ENCODE data around the gene SGSM2.

The SGSM2 gene

GRCh38 chr17:2323629-2324314 lies 13.5 kb upstream of the SGSM2 start:
- no peak for DNase-seq
- in situ Hi-C loops (cut with HindIII; ENCODE audit: low pct_ligation_motif_present, low pct_unique_long_range_greater_than_20kb, low sequenced_read_pairs) = no loop called here

GRCh38 chr17:2331303-2331702 lies 6.0 kb upstream of the SGSM2 start:
- DNase-seq = no peak
- in situ Hi-C loops (cut with HindIII; ENCODE audit: low pct_ligation_motif_present, low pct_unique_long_range_greater_than_20kb, low sequenced_read_pairs) = no loop called here

- in situ Hi-C loops (cut with HindIII; ENCODE audit: low pct_ligation_motif_present, low pct_unique_long_range_greater_than_20kb, low sequenced_read_pairs) = no loop called here
- peak; percentile 53 for DNase-seq
Observed at GRCh38 chr17:2335726-2336214, 1.5 kb upstream of the SGSM2 start.

GRCh38 chr17:2336215-2336851 lies 968 bp upstream of the SGSM2 start, which contains the start of gene TSR1:
Gene TSR1, minus strand, starts transcription at chr17:2336457. Its CDS starts 30 bp downstream, at chr17:2336427.
- in situ Hi-C loops (cut with HindIII; ENCODE audit: low pct_ligation_motif_present, low pct_unique_long_range_greater_than_20kb, low sequenced_read_pairs) = no loop called here
- peak; percentile 96 for DNase-seq

GRCh38 chr17:2337544-2338314 lies 428 bp downstream of the SGSM2 start:
- in situ Hi-C loops (cut with HindIII; ENCODE audit: low pct_ligation_motif_present, low pct_unique_long_range_greater_than_20kb, low sequenced_read_pairs) = no loop called here
- DNase-seq = peak; percentile 78

GRCh38 chr17:2338315-2338657 lies 985 bp downstream of the SGSM2 start:
- in situ Hi-C loops (cut with HindIII; ENCODE audit: low pct_ligation_motif_present, low pct_unique_long_range_greater_than_20kb, low sequenced_read_pairs) = no loop called here
- DNase-seq = peak; percentile 42

- in situ Hi-C loops (cut with HindIII; ENCODE audit: low pct_ligation_motif_present, low pct_unique_long_range_greater_than_20kb, low sequenced_read_pairs) = no loop called here
- DNase-seq = no peak
Observed at GRCh38 chr17:2343421-2343820, 6.1 kb downstream of the SGSM2 start.

GRCh38 chr17:2344528-2344927 lies 7.2 kb downstream of the SGSM2 start:
- in situ Hi-C loops (cut with HindIII; ENCODE audit: low pct_ligation_motif_present, low pct_unique_long_range_greater_than_20kb, low sequenced_read_pairs) = no loop called here

GRCh38 chr17:2346475-2346874 lies 9.2 kb downstream of the SGSM2 start:
- DNase-seq = no peak
- in situ Hi-C loops (cut with HindIII; ENCODE audit: low pct_ligation_motif_present, low pct_unique_long_range_greater_than_20kb, low sequenced_read_pairs) = no loop called here

More at GRCh38 chr17:2344528-2344927, 7.2 kb downstream of the SGSM2 start:
- no peak for DNase-seq

GRCh38 chr17:2347805-2348685 lies 10.7 kb downstream of the SGSM2 start:
- in situ Hi-C loops (cut with HindIII; ENCODE audit: low pct_ligation_motif_present, low pct_unique_long_range_greater_than_20kb, low sequenced_read_pairs) = no loop called here
- no peak for DNase-seq

- in situ Hi-C loops (cut with HindIII; ENCODE audit: low pct_ligation_motif_present, low pct_unique_long_range_greater_than_20kb, low sequenced_read_pairs) = no loop called here
- DNase-seq = no peak
Observed at GRCh38 chr17:2351269-2351668, 14.0 kb downstream of the SGSM2 start.

GRCh38 chr17:2354311-2354710 lies 17.0 kb downstream of the SGSM2 start:
- no peak for DNase-seq
- in situ Hi-C loops (cut with HindIII; ENCODE audit: low pct_ligation_motif_present, low pct_unique_long_range_greater_than_20kb, low sequenced_read_pairs) = no loop called here

- in situ Hi-C loops (cut with HindIII; ENCODE audit: low pct_ligation_motif_present, low pct_unique_long_range_greater_than_20kb, low sequenced_read_pairs) = no loop called here
- no peak for DNase-seq
Observed at GRCh38 chr17:2357237-2357636, 19.9 kb downstream of the SGSM2 start.

GRCh38 chr17:2357931-2358434 lies 20.7 kb downstream of the SGSM2 start:
- no peak for DNase-seq
- in situ Hi-C loops (cut with HindIII; ENCODE audit: low pct_ligation_motif_present, low pct_unique_long_range_greater_than_20kb, low sequenced_read_pairs) = no loop called here

GRCh38 chr17:2361010-2361760 lies 23.9 kb downstream of the SGSM2 start:
- DNase-seq = no peak
- in situ Hi-C loops (cut with HindIII; ENCODE audit: low pct_ligation_motif_present, low pct_unique_long_range_greater_than_20kb, low sequenced_read_pairs) = no loop called here

- DNase-seq = no peak
- in situ Hi-C loops (cut with HindIII; ENCODE audit: low pct_ligation_motif_present, low pct_unique_long_range_greater_than_20kb, low sequenced_read_pairs) = no loop called here
Observed at GRCh38 chr17:2362016-2362415, 24.7 kb downstream of the SGSM2 start.

GRCh38 chr17:2362416-2362815 lies 25.1 kb downstream of the SGSM2 start:
- in situ Hi-C loops (cut with HindIII; ENCODE audit: low pct_ligation_motif_present, low pct_unique_long_range_greater_than_20kb, low sequenced_read_pairs) = no loop called here
- no peak for DNase-seq

GRCh38 chr17:2362881-2363280 lies 25.6 kb downstream of the SGSM2 start:
- no peak for DNase-seq
- in situ Hi-C loops (cut with HindIII; ENCODE audit: low pct_ligation_motif_present, low pct_unique_long_range_greater_than_20kb, low sequenced_read_pairs) = no loop called here
